Parathyroid adenoma (tissue), 2 donors: ENCODE results near the gene NFIC.
"Not testable (repeated sequence)": the region's sequence is repeated elsewhere in the genome, so short reads cannot be mapped to it uniquely, and the experiment has no call there.

Source experiments
- H2AFZ ChIP-seq: fragments of 300-600 bp; sonication (generic); one replicate; pipeline ENCODE4 v1.7.0; 2017; ENCODE audit warnings: antibody characterized with exemption, mild to moderate bottlenecking
- H3K27ac ChIP-seq: fragments of 300-600 bp; sonication (generic); one replicate; pipeline ENCODE4 v1.7.0; 2017
- H3K27me3 ChIP-seq: fragments of 300-600 bp; sonication (generic); one replicate; pipeline ENCODE4 v1.7.0; 2017; ENCODE audit warnings: low read length; ENCODE audit not compliant: control insufficient read depth, insufficient read depth
- H3K36me3 ChIP-seq: fragments of 300-600 bp; sonication (generic); one replicate; pipeline ENCODE4 v1.7.0; 2017; ENCODE audit warnings: low read length; ENCODE audit not compliant: control insufficient read depth, insufficient read depth
- H3K4me1 ChIP-seq: fragments of 300-600 bp; sonication (generic); one replicate; pipeline ENCODE4 v1.7.0; 2017; ENCODE audit warnings: control low read depth
- H3K4me2 ChIP-seq: fragments of 300-600 bp; sonication (generic); one replicate; pipeline ENCODE4 v1.7.0; 2017; ENCODE audit warnings: low read length
- H3K4me3 ChIP-seq: fragments of 300-600 bp; sonication (generic); one replicate; pipeline ENCODE4 v1.7.0; 2017; ENCODE audit warnings: low read depth, low read length
- H3K79me2 ChIP-seq: fragments of 300-600 bp; sonication (generic); one replicate; pipeline ENCODE4 v1.7.0; 2017; ENCODE audit warnings: control low read depth
- H3K9ac ChIP-seq: fragments of 300-600 bp; sonication (generic); one replicate; pipeline ENCODE4 v1.7.0; 2017; ENCODE audit warnings: mild to moderate bottlenecking
- H3K9me3 ChIP-seq: fragments of 300-600 bp; sonication (generic); one replicate; pipeline ENCODE4 v1.7.0; 2017; ENCODE audit warnings: low read length; ENCODE audit not compliant: control insufficient read depth
- CTCF ChIP-seq: fragments of 300-600 bp; sonication (generic); IDR thresholded peaks from one replicate; pipeline ENCODE4 v1.7.0; 2017; ENCODE audit warnings: antibody characterized with exemption, mild to moderate bottlenecking
- donor health status: primary hyperparathyroidism.

The NFIC gene

GRCh38 chr19:3336680-3337523 lies 29.5 kb upstream of the NFIC start:
- H3K9me3 ChIP-seq = no peaks in the 10 kb centered on the region
- TF ChIP-seq CTCF = no peak
- H3K9ac ChIP-seq = peak overlapping the region; percentile 21
- H3K36me3 ChIP-seq = no peaks in the 10 kb centered on the region
- H2AFZ ChIP-seq = peak overlapping the region; percentile 85
- H3K4me3 ChIP-seq = no peak overlapping the region
- H3K4me2 ChIP-seq = peak overlapping the region; percentile 36
- H3K27ac ChIP-seq = peak overlapping the region; percentile 97
- H3K27me3 ChIP-seq = no peaks in the 10 kb centered on the region
- H3K79me2 ChIP-seq = no peaks in the 10 kb centered on the region
- peaks cover 22% of the 10 kb centered on the region for H3K4me1 ChIP-seq

GRCh38 chr19:3338541-3339181 lies 27.7 kb upstream of the NFIC start:
- no peaks in the 10 kb centered on the region for H3K36me3 ChIP-seq
- H3K4me3 ChIP-seq = no peak overlapping the region
- no peaks in the 10 kb centered on the region for H3K79me2 ChIP-seq
- H3K27me3 ChIP-seq = no peaks in the 10 kb centered on the region
- TF ChIP-seq CTCF = no peak
- H3K9ac ChIP-seq = no peak overlapping the region
- peaks cover 22% of the 10 kb centered on the region for H3K4me1 ChIP-seq
- no peak overlapping the region for H2AFZ ChIP-seq
- H3K4me2 ChIP-seq = no peak overlapping the region
- no peak overlapping the region for H3K27ac ChIP-seq
- no peaks in the 10 kb centered on the region for H3K9me3 ChIP-seq

GRCh38 chr19:3340340-3340739 lies 26.0 kb upstream of the NFIC start:
- no peaks in the 10 kb centered on the region for H3K27me3 ChIP-seq
- H3K27ac ChIP-seq = no peak overlapping the region
- no peak overlapping the region for H2AFZ ChIP-seq
- H3K4me2 ChIP-seq = no peak overlapping the region
- no peaks in the 10 kb centered on the region for H3K36me3 ChIP-seq
- H3K4me3 ChIP-seq = no peak overlapping the region
- H3K79me2 ChIP-seq = no peaks in the 10 kb centered on the region
- peaks cover 20% of the 10 kb centered on the region for H3K4me1 ChIP-seq
- H3K9me3 ChIP-seq = no peaks in the 10 kb centered on the region
- TF ChIP-seq CTCF = no peak
- H3K9ac ChIP-seq = no peak overlapping the region

GRCh38 chr19:3342246-3342645 lies 24.1 kb upstream of the NFIC start:
- Histone ChIP-seq H3K4me2 (no peak overlapping the region), H3K79me2 (no peaks in the 10 kb centered on the region), H3K36me3 (no peaks in the 10 kb centered on the region), H3K27ac (no peak overlapping the region), H3K4me3 (no peak overlapping the region), H3K27me3 (no peaks in the 10 kb centered on the region), H3K4me1 (peaks cover 3% of the 10 kb centered on the region), H3K9me3 (no peaks in the 10 kb centered on the region), H3K9ac (no peak overlapping the region), H2AFZ (no peak overlapping the region)
- TF ChIP-seq CTCF = no peak

- not testable (repeated sequence) for H3K79me2 ChIP-seq, H3K4me1 ChIP-seq, H3K9me3 ChIP-seq, H3K36me3 ChIP-seq, H3K4me3 ChIP-seq, H2AFZ ChIP-seq, H3K27ac ChIP-seq, H3K4me2 ChIP-seq, H3K9ac ChIP-seq, H3K27me3 ChIP-seq
Observed at GRCh38 chr19:3342962-3343361, 23.4 kb upstream of the NFIC start.
